GM21529 (cell line): ENCODE results near the gene CD44.
"Not testable (repeated sequence)": the region's sequence is repeated elsewhere in the genome, so short reads cannot be mapped to it uniquely, and the experiment has no call there.

Experiments
- ATAC-seq: cut with Tn5 transposase; IDR thresholded peaks from one replicate; pipeline ENCODE4 v1.9.1; 2021; ENCODE audit not compliant: unreplicated experiment

The CD44 gene

DNA sequence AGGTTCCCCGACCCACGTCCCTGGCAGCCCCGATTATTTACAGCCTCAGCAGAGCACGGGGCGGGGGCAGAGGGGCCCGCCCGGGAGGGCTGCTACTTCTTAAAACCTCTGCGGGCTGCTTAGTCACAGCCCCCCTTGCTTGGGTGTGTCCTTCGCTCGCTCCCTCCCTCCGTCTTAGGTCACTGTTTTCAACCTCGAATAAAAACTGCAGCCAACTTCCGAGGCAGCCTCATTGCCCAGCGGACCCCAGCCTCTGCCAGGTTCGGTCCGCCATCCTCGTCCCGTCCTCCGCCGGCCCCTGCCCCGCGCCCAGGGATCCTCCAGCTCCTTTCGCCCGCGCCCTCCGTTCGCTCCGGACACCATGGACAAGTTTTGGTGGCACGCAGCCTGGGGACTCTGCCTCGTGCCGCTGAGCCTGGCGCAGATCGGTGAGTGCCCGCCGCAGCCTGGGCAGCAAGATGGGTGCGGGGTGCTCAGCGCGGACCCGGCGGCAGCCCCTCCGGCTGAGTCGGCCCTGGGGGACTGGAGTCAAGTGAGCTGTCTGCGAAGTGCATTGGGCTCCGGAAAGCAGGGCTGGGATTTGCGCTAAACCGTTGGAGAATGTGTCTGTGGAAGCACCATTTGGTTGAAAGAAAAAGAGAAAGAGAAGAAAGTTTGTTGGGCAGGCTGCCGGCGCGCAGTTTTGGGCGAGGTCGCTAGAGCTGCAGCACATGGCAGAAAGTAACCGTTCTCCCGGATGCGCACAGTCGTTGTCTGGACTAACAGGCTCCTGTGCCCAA lies at the start of gene CD44:
TSS of gene CD44 (plus strand) at position 229 of the 779 bp plus-strand sequence. CDS start at position 362, 133 bp downstream.
- ATAC-seq: peak; percentile 37

DNA sequence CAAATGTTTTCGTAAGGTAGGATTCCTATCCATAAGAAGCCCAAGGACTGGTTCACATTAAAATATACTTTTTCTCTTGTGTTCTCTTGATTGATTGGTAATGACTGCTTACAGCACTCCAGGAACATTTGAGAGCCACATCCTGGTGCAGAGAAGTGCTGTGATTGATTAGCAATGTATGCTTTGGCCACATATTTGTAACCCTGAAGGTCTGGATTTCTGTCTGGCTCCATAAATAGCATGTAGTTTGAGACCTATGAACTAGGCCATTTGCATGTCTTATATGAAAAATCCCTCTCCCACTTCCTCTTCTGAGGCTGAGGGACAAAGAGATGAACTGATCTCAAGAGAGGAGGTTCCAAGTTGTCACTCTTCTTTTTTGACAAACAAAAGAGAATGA lies 49.3 kb upstream of the CD44 start:
- ATAC-seq: peak; percentile 75

GRCh38 chr11:35090125-35090524 lies 48.8 kb upstream of the CD44 start:
- peak; percentile 23 for ATAC-seq

DNA sequence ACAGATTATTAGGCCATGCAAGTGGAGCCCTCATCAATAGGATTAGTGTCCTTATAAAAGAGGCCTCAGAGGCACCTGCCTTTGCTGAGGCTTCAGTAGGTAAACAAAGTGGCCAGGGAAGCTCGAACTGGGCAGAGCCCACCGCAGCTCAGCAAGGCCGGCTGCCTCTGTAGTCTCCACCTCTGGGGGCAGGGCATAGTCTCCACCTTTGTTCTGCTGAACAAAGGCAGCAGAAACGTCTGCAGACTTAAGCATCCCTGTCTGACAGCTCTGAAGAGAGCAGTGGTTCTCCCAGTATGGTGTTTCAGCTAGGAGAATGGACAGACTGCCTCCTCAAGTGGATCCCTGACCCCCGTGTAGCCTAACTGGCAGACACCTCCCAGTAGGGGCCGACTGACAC lies 48.0 kb upstream of the CD44 start:
- ATAC-seq: not testable (repeated sequence)

DNA sequence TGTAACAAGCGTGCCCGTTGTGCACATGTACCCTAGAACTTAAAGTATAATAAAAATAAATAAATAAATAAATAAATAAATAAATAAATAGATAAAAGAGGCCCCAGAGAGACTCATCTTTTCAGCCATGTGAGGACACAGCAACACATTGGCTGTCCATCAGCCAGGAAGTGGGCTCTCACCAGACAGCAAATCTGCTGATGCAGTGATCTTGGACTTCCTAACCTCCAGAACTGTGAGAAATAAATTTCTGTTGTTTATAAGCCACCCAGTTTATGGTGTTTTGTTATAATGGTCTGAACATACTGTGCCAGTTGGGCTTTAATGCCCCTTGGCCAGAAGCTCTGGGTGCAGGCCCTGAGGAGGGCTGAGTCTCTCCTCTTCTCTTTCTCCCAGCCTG lies 42.2 kb upstream of the CD44 start:
- ATAC-seq: no peak

- ATAC-seq: no peak
Measured at GRCh38 chr11:35097814-35098455, 41.0 kb upstream of the CD44 start.

- no peak for ATAC-seq
Measured at GRCh38 chr11:35098855-35099254, 40.1 kb upstream of the CD44 start.

- ATAC-seq: no peak
Measured at GRCh38 chr11:35099278-35100012, 39.5 kb upstream of the CD44 start.

- no peak for ATAC-seq
Measured at GRCh38 chr11:35100013-35100383, 39.0 kb upstream of the CD44 start.

- no peak for ATAC-seq
Measured at GRCh38 chr11:35101223-35101622, 37.7 kb upstream of the CD44 start.

GRCh38 chr11:35102267-35102666 lies 36.7 kb upstream of the CD44 start:
- no peak for ATAC-seq

DNA sequence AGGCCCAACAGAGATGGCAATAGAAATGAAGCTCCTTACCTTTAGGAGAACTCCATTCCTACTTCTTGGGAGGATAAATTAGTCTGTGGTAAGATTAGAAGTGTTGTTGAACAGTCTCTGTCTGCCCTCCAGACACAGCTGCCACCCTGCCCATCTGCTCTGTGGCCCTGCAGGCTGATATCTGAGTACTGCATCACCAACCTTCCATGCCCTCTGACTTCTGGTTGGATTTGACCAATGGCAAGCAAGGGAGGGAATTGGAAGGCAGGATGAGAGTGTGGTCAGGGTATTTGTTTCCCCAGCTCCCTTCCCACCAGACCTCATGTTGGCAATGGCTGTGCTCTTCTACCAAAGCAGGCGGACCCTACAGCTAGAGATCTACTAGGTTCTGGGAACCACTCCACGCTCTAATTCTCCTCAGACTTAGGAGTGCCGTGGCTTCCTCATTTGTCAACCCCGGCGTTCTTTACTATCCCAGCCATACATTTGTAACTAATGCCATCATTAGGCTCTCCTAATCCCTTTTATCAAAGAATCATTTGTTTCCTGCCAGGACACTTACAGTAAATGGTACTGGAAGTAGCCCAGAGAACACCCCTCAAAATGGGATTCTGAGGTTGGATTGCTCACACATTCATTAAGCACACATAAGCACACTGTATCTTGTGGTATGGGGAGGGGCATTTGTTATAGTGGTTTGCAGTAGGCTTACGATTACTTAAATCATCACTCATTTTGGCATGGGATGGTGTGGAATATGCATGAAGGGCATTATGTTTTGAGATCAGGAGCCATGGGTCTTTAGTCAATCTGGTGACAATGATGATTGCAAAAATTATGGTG lies 35.4 kb upstream of the CD44 start:
- no peak for ATAC-seq

GRCh38 chr11:35104655-35105054 lies 34.3 kb upstream of the CD44 start:
- ATAC-seq: no peak

- ATAC-seq: no peak
Measured at GRCh38 chr11:35105319-35106079, 33.5 kb upstream of the CD44 start.

DNA sequence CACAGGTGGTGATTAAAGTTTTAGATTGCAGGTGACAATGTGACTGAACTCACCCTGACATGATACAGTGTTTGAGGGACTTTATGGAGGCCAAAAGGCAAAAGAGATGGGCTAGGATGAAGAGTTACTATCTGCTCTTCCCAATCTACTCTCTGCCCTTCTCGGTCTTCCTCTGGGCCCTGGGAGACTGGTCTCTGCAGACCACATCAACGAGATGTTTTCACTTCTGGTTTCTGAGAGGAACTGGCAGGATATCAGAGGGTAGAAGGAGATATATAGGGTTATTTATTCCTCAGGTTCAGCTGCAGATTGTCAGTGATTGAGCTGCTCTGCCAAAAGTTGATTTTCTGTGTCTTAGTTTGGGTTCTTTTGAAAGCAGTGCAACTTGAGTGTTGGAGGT lies 32.4 kb upstream of the CD44 start:
- peak; percentile 84 for ATAC-seq

DNA sequence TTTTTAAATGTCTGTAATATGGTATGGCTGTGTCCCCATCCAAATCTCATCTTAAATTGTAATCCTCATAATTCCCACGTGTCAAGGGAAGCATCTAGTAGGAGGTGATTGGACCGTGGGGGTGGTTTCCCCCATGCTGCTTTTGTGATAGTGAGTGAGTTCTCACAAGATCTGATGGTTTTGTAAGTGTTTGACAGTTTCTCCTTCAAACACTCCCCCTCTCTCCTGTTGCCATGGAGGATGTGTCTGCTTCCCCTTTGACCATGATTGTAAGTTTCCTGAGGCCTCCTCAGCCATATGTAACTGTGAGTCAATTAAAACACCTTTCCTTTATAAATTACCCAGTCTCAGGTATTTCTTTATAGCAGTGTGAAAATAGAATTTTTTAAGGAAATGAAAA lies 31.1 kb upstream of the CD44 start:
- no peak for ATAC-seq

DNA sequence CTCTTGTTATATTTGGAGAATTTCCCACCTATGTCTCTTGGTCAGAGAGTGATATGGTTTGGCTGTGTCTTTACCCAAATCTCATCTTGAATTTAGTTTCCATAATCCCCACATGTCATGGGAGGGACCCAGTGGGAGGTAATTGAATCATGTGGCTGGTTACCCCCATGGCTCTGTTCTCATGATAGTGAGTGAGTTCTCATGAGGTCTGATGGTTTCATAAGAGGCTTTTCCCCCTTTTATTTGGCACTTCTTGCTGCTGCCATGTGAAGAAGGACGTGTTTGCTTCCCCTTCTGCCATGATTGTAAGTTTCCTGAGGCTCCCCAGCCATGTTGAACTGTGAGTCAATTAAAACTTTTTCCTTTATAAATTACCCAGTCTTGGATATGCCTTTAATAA lies 30.6 kb upstream of the CD44 start:
- ATAC-seq: not testable (repeated sequence)

GRCh38 chr11:35109041-35109440 lies 29.9 kb upstream of the CD44 start:
- ATAC-seq: no peak

DNA sequence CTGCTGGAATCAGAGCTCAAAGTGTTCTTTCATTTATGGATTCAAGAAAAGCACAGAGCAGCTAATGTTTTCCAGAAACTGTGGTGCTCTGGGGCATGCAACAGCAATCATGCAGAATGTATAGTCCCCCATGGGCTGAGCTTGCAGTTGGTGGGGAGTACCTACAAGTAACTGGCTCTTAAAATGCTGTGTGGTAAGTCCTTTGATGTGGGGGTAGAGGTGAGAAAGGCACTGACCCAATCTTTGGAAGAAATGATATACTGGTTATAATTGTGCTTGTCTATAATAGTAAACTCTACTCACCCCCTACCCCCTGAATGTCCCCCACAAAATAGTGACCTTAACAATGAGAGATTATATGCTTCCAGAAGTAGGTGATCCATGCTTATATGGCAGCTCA lies 29.1 kb upstream of the CD44 start:
- no peak for ATAC-seq
